Measurements from ENCODE around the gene SRPK3. TPM values are rescaled to one million over a fixed set of nuclear protein-coding genes. Genes with fewer than 3 reads are reported as not detected.
"Not testable (repeated sequence)": the region's sequence is repeated elsewhere in the genome, so short reads cannot be mapped to it uniquely, and the experiment has no call there.

The SRPK3 gene
- polyA plus RNA-seq, 3 donors, result 0.81 to 2.1 (median 1.9) TPM

GRCh38 chrX:153743468-153744209 lies 37.2 kb upstream of the SRPK3 start:
- peak in 1 of 11 donors; percentile 20 for DNase-seq (ENCODE audit: extremely low read depth in 1 of 11, low read depth in 9 of 11, low spot score in 4 of 11)

GRCh38 chrX:153744210-153745066 lies 36.4 kb upstream of the SRPK3 start:
- no peak for DNase-seq (ENCODE audit: extremely low read depth in 1 of 11, low read depth in 9 of 11, low spot score in 4 of 11)

GRCh38 chrX:153745067-153745433 lies 35.8 kb upstream of the SRPK3 start:
- not testable (repeated sequence) for DNase-seq (ENCODE audit: extremely low read depth in 1 of 11, low read depth in 9 of 11, low spot score in 4 of 11)

- DNase-seq (ENCODE audit: extremely low read depth in 1 of 11, low read depth in 9 of 11, low spot score in 4 of 11), result no peak
Observed at GRCh38 chrX:153746359-153746758, 34.5 kb upstream of the SRPK3 start.

GRCh38 chrX:153746991-153747390 lies 33.9 kb upstream of the SRPK3 start:
- not testable (repeated sequence) for DNase-seq (ENCODE audit: extremely low read depth in 1 of 11, low read depth in 9 of 11, low spot score in 4 of 11)

GRCh38 chrX:153749017-153749416 lies 31.8 kb upstream of the SRPK3 start:
- DNase-seq (ENCODE audit: extremely low read depth in 1 of 11, low read depth in 9 of 11, low spot score in 4 of 11), result not testable (repeated sequence)

GRCh38 chrX:153750127-153750774 lies 30.6 kb upstream of the SRPK3 start:
- DNase-seq (ENCODE audit: extremely low read depth in 1 of 11, low read depth in 9 of 11, low spot score in 4 of 11), result no peak

- DNase-seq (ENCODE audit: extremely low read depth in 1 of 11, low read depth in 9 of 11, low spot score in 4 of 11), result no peak
Observed at GRCh38 chrX:153755136-153755535, 25.7 kb upstream of the SRPK3 start.

GRCh38 chrX:153761863-153762262 lies 19.0 kb upstream of the SRPK3 start:
- DNase-seq (ENCODE audit: extremely low read depth in 1 of 11, low read depth in 9 of 11, low spot score in 4 of 11), result no peak

- no peak for DNase-seq (ENCODE audit: extremely low read depth in 1 of 11, low read depth in 9 of 11, low spot score in 4 of 11)
Observed at GRCh38 chrX:153762626-153763173, 18.1 kb upstream of the SRPK3 start.

GRCh38 chrX:153763298-153763932 lies 17.4 kb upstream of the SRPK3 start:
- no peak for DNase-seq (ENCODE audit: extremely low read depth in 1 of 11, low read depth in 9 of 11, low spot score in 4 of 11)

GRCh38 chrX:153763989-153764755 lies 16.7 kb upstream of the SRPK3 start, which contains the start of gene PLXNB3:
TSS of gene PLXNB3 (plus strand) at chrX:153764249. CDS start at chrX:153765536, 1,287 bp downstream.
- peak in 3 of 11 donors; percentile 26 to 58 (median 43) for DNase-seq (ENCODE audit: extremely low read depth in 1 of 11, low read depth in 9 of 11, low spot score in 4 of 11)

- no peak for DNase-seq (ENCODE audit: extremely low read depth in 1 of 11, low read depth in 9 of 11, low spot score in 4 of 11)
Observed at GRCh38 chrX:153764786-153765137, 16.1 kb upstream of the SRPK3 start.

GRCh38 chrX:153765138-153766079 lies 15.4 kb upstream of the SRPK3 start:
- no peak for DNase-seq (ENCODE audit: extremely low read depth in 1 of 11, low read depth in 9 of 11, low spot score in 4 of 11)

GRCh38 chrX:153766098-153766817 lies 14.6 kb upstream of the SRPK3 start:
- no peak for DNase-seq (ENCODE audit: extremely low read depth in 1 of 11, low read depth in 9 of 11, low spot score in 4 of 11)

GRCh38 chrX:153766871-153767673 lies 13.8 kb upstream of the SRPK3 start:
- no peak for DNase-seq (ENCODE audit: extremely low read depth in 1 of 11, low read depth in 9 of 11, low spot score in 4 of 11)
